Measurements from ENCODE around the gene PDE7B. TPM values are rescaled to one million over a fixed set of nuclear protein-coding genes. Genes with fewer than 3 reads are reported as not detected.

Gene PDE7B
- total and polyA plus RNA-seq, 2 of the 13 experiments (the other 11 are each of a cell fraction or from before 2014, with no cell fraction given) = not detected

DNA sequence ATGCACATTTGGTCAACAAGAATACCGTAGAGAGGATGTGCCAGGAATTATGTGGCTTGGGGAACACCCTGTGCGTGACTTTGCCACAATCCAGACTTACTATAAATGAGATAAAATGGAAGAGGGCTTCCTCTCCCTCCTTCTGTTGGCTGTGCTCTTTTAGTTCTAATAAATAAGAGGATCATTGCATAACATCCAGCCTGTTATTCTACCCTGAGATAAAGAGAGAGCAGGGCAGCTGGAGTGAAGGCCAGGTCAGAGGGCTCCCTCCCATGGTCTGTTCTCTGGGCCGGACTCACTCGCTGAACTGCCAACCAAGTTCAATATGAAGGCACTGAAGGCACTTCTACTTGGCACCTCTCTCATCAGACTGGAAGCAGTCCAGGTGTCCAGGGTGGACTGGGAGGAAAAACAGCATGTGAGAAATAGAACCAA is 306.9 kb downstream of the PDE7B start (continued):
- TF ChIP-seq BORCS8-MEF2B (CRISPR knock-in tag; IDR thresholded peaks at IDR 0.05) (no peak), ZNF670 (CRISPR knock-in tag; IDR thresholded peaks at IDR 0.05; ENCODE audit: borderline replicate concordance) (no peak), NBN (conservative IDR thresholded peaks at IDR 0.05) (no peak), CREB3 (CRISPR knock-in tag; IDR thresholded peaks at IDR 0.05) (no peak)

- H3K27me3 ChIP-seq (ENCODE audit: control insufficient read depth in 1 of 2, insufficient read depth in 2 of 2, low read length in 2 of 2) = no peaks in the 10 kb centered on the region; a peak in 1 of 5 replicates
- no peak overlapping the region for H3K4me3 ChIP-seq (replicated peaks in 1 of 3; ENCODE audit: insufficient read depth in 1 of 3, low read depth in 2 of 3, low read length in 3 of 3)
- H4K20me1 ChIP-seq (ENCODE audit: insufficient read depth, low read length) = no peaks in the 10 kb centered on the region
- H3K79me2 ChIP-seq (ENCODE audit: insufficient read depth, low read length) = no peaks in the 10 kb centered on the region
- no peak overlapping the region for H3K4me2 ChIP-seq (ENCODE audit: low read depth, low read length)
- BruUV-seq (replicated peaks) = no TSS peak
- POLR2A ChIA-PET = no interaction called here
- no peak overlapping the region for H3K9ac ChIP-seq (ENCODE audit: insufficient read depth, low read depth, low read length)
- intact Hi-C loops (cut with micrococcal nuclease; ENCODE audit: unreplicated experiment) (no loop called here), in situ Hi-C loops (cut with HindIII; ENCODE audit: extremely low pct_ligation_motif_present, low pct_unique_long_range_greater_than_20kb) (no loop called here)
- no peaks in the 10 kb centered on the region for H3K9me3 ChIP-seq (ENCODE audit: low read length)
- no peak overlapping the region for H3K27ac ChIP-seq (ENCODE audit: extremely low read length, insufficient read depth, low read length)
- no peaks in the 10 kb centered on the region for H3K36me3 ChIP-seq (replicated peaks in 1 of 2; ENCODE audit: control insufficient read depth in 1 of 2, insufficient read depth in 2 of 2, low read length in 2 of 2)
- CTCF ChIA-PET (ENCODE audit: low intra/inter-chr PET ratio, low total read pairs) = no interaction called here
- no peaks in the 10 kb centered on the region for H3K4me1 ChIP-seq (ENCODE audit: insufficient read depth, low read length)
- no peak for ATAC-seq
- no peak for FAIRE-seq
- WGBS (ENCODE audit: low lambda C conversion rate) = 19% methylated on average over 2 of the region's 2 CpGs
- H2AFZ ChIP-seq (ENCODE audit: low read length) = no peak overlapping the region
- DNase-seq (ENCODE audit: low spot score) = no peak
- TF ChIP-seq, protein P1, sequence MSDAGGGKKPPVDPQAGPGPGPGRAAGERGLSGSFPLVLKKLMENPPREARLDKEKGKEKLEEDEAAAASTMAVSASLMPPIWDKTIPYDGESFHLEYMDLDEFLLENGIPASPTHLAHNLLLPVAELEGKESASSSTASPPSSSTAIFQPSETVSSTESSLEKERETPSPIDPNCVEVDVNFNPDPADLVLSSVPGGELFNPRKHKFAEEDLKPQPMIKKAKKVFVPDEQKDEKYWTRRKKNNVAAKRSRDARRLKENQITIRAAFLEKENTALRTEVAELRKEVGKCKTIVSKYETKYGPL (CRISPR knock-in tag; IDR thresholded peaks at IDR 0.05) = no peak
- TF ChIP-seq FOSL1 (CRISPR knock-in tag; IDR thresholded peaks at IDR 0.05; ENCODE audit: borderline replicate concordance) = no peak
- TF ChIP-seq, protein P2, sequence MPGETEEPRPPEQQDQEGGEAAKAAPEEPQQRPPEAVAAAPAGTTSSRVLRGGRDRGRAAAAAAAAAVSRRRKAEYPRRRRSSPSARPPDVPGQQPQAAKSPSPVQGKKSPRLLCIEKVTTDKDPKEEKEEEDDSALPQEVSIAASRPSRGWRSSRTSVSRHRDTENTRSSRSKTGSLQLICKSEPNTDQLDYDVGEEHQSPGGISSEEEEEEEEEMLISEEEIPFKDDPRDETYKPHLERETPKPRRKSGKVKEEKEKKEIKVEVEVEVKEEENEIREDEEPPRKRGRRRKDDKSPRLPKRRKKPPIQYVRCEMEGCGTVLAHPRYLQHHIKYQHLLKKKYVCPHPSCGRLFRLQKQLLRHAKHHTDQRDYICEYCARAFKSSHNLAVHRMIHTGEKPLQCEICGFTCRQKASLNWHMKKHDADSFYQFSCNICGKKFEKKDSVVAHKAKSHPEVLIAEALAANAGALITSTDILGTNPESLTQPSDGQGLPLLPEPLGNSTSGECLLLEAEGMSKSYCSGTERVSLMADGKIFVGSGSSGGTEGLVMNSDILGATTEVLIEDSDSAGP (CRISPR knock-in tag; IDR thresholded peaks at IDR 0.05; ENCODE audit: borderline replicate concordance) = no peak
- TF ChIP-seq ZNF446 (CRISPR knock-in tag; IDR thresholded peaks at IDR 0.05) = no peak
- TF ChIP-seq ZNF614 (CRISPR knock-in tag; IDR thresholded peaks at IDR 0.05; ENCODE audit: borderline replicate concordance) = no peak
- TF ChIP-seq CREB1 (IDR thresholded peaks at IDR 0.05) = no peak
- no peak for TF ChIP-seq CREB1 (CRISPR knock-in tag; IDR thresholded peaks at IDR 0.05)
- no peak for TF ChIP-seq ZNF788 (CRISPR knock-in tag; IDR thresholded peaks at IDR 0.05; ENCODE audit: borderline replicate concordance)
- TF ChIP-seq NCOA5 (CRISPR knock-in tag; IDR thresholded peaks at IDR 0.05) = no peak
- TF ChIP-seq PHF20 (CRISPR knock-in tag; IDR thresholded peaks at IDR 0.05) = no peak
- TF ChIP-seq AKAP8 (CRISPR knock-in tag; IDR thresholded peaks at IDR 0.05) = no peak
- no peak for TF ChIP-seq TEAD2 (CRISPR knock-in tag; IDR thresholded peaks at IDR 0.05)
- no peak for TF ChIP-seq NFATC3 (CRISPR knock-in tag; IDR thresholded peaks at IDR 0.05)
- TF ChIP-seq, protein P3, sequence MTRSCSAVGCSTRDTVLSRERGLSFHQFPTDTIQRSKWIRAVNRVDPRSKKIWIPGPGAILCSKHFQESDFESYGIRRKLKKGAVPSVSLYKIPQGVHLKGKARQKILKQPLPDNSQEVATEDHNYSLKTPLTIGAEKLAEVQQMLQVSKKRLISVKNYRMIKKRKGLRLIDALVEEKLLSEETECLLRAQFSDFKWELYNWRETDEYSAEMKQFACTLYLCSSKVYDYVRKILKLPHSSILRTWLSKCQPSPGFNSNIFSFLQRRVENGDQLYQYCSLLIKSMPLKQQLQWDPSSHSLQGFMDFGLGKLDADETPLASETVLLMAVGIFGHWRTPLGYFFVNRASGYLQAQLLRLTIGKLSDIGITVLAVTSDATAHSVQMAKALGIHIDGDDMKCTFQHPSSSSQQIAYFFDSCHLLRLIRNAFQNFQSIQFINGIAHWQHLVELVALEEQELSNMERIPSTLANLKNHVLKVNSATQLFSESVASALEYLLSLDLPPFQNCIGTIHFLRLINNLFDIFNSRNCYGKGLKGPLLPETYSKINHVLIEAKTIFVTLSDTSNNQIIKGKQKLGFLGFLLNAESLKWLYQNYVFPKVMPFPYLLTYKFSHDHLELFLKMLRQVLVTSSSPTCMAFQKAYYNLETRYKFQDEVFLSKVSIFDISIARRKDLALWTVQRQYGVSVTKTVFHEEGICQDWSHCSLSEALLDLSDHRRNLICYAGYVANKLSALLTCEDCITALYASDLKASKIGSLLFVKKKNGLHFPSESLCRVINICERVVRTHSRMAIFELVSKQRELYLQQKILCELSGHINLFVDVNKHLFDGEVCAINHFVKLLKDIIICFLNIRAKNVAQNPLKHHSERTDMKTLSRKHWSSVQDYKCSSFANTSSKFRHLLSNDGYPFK (CRISPR knock-in tag; IDR thresholded peaks at IDR 0.05; ENCODE audit: borderline replicate concordance) = no peak
- TF ChIP-seq, protein P4, sequence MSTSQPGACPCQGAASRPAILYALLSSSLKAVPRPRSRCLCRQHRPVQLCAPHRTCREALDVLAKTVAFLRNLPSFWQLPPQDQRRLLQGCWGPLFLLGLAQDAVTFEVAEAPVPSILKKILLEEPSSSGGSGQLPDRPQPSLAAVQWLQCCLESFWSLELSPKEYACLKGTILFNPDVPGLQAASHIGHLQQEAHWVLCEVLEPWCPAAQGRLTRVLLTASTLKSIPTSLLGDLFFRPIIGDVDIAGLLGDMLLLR (CRISPR knock-in tag; IDR thresholded peaks at IDR 0.05) = no peak
Measured at GRCh38 chr6:136158971-136159370, 307.5 kb downstream of the PDE7B start.
